Panc1 (cell line): ENCODE results near the gene SLC2A6. TPM values are rescaled to one million over a fixed set of nuclear protein-coding genes. Genes with fewer than 3 reads are reported as not detected.

Experiments
- ATAC-seq: fragments of 200-7000 bp; cut with Tn5 transposase; 2 replicates; pipeline ENCODE4 v1.9.1; 2020; ENCODE audit warnings: mild to moderate bottlenecking, moderate library complexity
- BruUV-seq: library from RNA; stranded (reverse); fragments of 400-500 nt; replicated peaks from 2 replicates; lab custom pipeline; 2021; lab: Mats Ljungman, UMichigan
- CTCF ChIA-PET: fragments of 300-600 bp; sonication (Branson Sonifier 250); formaldehyde crosslinking; loops from one replicate; lab custom pipeline; 2022; ENCODE audit warnings: antibody characterized with exemption; lab: Charles Lee
- POLR2A ChIA-PET: fragments of 300-600 bp; sonication (Branson Sonifier 250); formaldehyde crosslinking; loops from one replicate; lab custom pipeline; 2022; ENCODE audit warnings: antibody characterized with exemption; lab: Charles Lee
- DNase-seq: peaks from one replicate; pipeline ENCODE4 v3.0.0-alpha.2; 2010; ENCODE audit warnings: low read depth, low spot score
- H3K27ac ChIP-seq: 2 replicates; pipeline ENCODE4 v1.5.1; 2011; ENCODE audit warnings: mild to moderate bottlenecking, low read length, inconsistent platforms
- H3K27me3 ChIP-seq: fragments of 200-500 bp; sonication (Bioruptor generic); 2 replicates; pipeline ENCODE4 v1.6.0; 2014; ENCODE audit warnings: low read length, inconsistent platforms; ENCODE audit not compliant: control insufficient read depth, insufficient read depth
- H3K36me3 ChIP-seq: fragments of 200-500 bp; sonication (Bioruptor generic); 2 replicates; pipeline ENCODE4 v1.5.1; 2014; ENCODE audit warnings: inconsistent platforms, mild to moderate bottlenecking, low read length, moderate library complexity; ENCODE audit not compliant: control insufficient read depth, insufficient read depth
- H3K4me1 ChIP-seq: 2 replicates; pipeline ENCODE4 v1.5.1; 2011; ENCODE audit warnings: inconsistent platforms, mild to moderate bottlenecking, low read length, moderate library complexity; ENCODE audit not compliant: control insufficient read depth, insufficient read depth
- H3K4me3 ChIP-seq, 2 experiments: 2 replicates each; pipeline ENCODE4 v1.5.1; 2011 to 2012; ENCODE audit warnings: low read depth in 2 of 2, low read length in 2 of 2, mild to moderate bottlenecking in 2 of 2, inconsistent platforms in 1 of 2, moderate library complexity in 1 of 2
- H3K9me3 ChIP-seq: fragments of 200-500 bp; sonication (Bioruptor generic); 2 replicates; pipeline ENCODE4 v1.5.1; 2014; ENCODE audit warnings: low read depth, mild to moderate bottlenecking, inconsistent platforms, low read length, moderate library complexity; ENCODE audit not compliant: control insufficient read depth, insufficient read depth
- CTCF ChIP-seq: fragments of 450-650 bp; IDR thresholded peaks from 2 replicates; pipeline ENCODE4 v1.5.1; 2017; ENCODE audit warnings: mild to moderate bottlenecking
- POLR2AphosphoS5 ChIP-seq: IDR thresholded peaks from 2 replicates; pipeline ENCODE4 v1.6.1; 2012; ENCODE audit warnings: mild to moderate bottlenecking, low read depth, low read length, moderate library complexity
- SIN3A ChIP-seq: IDR thresholded peaks from 2 replicates; pipeline ENCODE4 v1.6.1; 2012; ENCODE audit warnings: low read depth, mild to moderate bottlenecking, low read length, moderate library complexity, borderline replicate concordance; ENCODE audit not compliant: insufficient read depth
- TCF7L2 ChIP-seq: IDR thresholded peaks from 2 replicates; pipeline ENCODE4 v1.6.1; 2011; ENCODE audit warnings: mild to moderate bottlenecking, low read depth, low read length, inconsistent platforms
- in situ Hi-C: cut with HindIII; loops from 2 replicates; pipeline ENCODE4 v1.10.0; 2016; ENCODE audit warnings: low sequenced_read_pairs, low pct_unique_long_range_greater_than_20kb
- intact Hi-C: fragments of 100-400 bp; cut with micrococcal nuclease; formaldehyde crosslinking; loops from one replicate; pipeline ENCODE4 v1.10.0; 2022; ENCODE audit not compliant: unreplicated experiment
- total RNA-seq: library from RNA; stranded (reverse); gene quantifications from one replicate; pipeline ENCODE4 v1.2.1, GENCODE V29; 2021; ENCODE audit not compliant: unreplicated experiment
- TF ChIP-seq, protein P1 (sequence below), 2 experiments: IDR thresholded peaks; 2 replicates each; pipeline ENCODE4 v1.6.1; 2011 to 2012; ENCODE audit warnings: low read depth in 2 of 2, control low read depth in 1 of 2, low read length in 1 of 2, mild to moderate bottlenecking in 1 of 2, moderate library complexity in 1 of 2; ENCODE audit not compliant: insufficient read depth in 1 of 2

SLC2A6 gene
- total RNA-seq, 1 experiment from 2014 or later = 48.2 TPM

GRCh38 chr9:133484671-133485437, 6.0 kb upstream of the SLC2A6 start:
- ATAC-seq (no peak), DNase-seq (no peak)
- ChIA-PET CTCF (interaction anchor here (0.6 to 0.7 kb wide), 4 partner anchors 8 to 25 kb away, joined by 3 to 8 read pairs (median 6); no protein-coding TSS in a partner anchor), POLR2A (no interaction called here)
- no peaks in the 10 kb centered on the region for H3K9me3 ChIP-seq
- no peaks in the 10 kb centered on the region for H3K27me3 ChIP-seq
- intact Hi-C loops (loop anchor here (10.0 kb wide), 1 partner anchor 130 kb away; the partner anchor contains the start of genes SURF1 and SURF2), in situ Hi-C loops (no loop called here)
- H3K4me1 ChIP-seq = peaks cover 2% of the 10 kb centered on the region; the same call in 1 of the 2 replicates
- H3K4me3 ChIP-seq = no peak overlapping the region
- H3K36me3 ChIP-seq = no peaks in the 10 kb centered on the region
- TF ChIP-seq TCF7L2 (no peak), POLR2AphosphoS5 (no peak), SIN3A (no peak), CTCF (no peak)
- TF ChIP-seq, protein P1, sequence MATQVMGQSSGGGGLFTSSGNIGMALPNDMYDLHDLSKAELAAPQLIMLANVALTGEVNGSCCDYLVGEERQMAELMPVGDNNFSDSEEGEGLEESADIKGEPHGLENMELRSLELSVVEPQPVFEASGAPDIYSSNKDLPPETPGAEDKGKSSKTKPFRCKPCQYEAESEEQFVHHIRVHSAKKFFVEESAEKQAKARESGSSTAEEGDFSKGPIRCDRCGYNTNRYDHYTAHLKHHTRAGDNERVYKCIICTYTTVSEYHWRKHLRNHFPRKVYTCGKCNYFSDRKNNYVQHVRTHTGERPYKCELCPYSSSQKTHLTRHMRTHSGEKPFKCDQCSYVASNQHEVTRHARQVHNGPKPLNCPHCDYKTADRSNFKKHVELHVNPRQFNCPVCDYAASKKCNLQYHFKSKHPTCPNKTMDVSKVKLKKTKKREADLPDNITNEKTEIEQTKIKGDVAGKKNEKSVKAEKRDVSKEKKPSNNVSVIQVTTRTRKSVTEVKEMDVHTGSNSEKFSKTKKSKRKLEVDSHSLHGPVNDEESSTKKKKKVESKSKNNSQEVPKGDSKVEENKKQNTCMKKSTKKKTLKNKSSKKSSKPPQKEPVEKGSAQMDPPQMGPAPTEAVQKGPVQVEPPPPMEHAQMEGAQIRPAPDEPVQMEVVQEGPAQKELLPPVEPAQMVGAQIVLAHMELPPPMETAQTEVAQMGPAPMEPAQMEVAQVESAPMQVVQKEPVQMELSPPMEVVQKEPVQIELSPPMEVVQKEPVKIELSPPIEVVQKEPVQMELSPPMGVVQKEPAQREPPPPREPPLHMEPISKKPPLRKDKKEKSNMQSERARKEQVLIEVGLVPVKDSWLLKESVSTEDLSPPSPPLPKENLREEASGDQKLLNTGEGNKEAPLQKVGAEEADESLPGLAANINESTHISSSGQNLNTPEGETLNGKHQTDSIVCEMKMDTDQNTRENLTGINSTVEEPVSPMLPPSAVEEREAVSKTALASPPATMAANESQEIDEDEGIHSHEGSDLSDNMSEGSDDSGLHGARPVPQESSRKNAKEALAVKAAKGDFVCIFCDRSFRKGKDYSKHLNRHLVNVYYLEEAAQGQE (IDR thresholded peaks at IDR 0.05; ENCODE audit: insufficient read depth in 1 of 2, low read depth in 2 of 2, low read length in 1 of 2) = no peak
- no peak overlapping the region for H3K27ac ChIP-seq
- BruUV-seq = no TSS peak

DNA sequence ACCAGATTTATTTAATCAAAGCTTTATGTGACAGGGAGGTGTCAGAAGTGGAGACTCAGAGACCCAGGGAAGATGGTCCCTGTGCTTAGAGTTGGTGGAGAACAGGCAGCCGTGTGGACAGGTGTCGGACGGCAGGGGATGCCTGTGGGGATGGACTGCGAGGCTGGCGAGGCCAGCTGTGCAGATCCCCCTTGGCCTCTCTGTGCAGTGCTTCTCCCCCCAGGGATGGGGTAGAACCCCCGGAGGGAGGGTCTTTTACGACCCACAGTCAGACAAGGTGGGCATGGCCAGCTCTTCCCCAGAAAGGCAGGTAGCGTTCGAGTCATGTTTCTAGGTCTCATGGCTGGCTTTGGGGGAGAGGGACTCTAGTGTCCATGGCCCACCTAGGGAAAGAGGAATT, 4.7 kb upstream of the SLC2A6 start:
- TF ChIP-seq TCF7L2 (no peak), SIN3A (no peak)
- CTCF ChIA-PET = no interaction called here
- no peak overlapping the region for H3K27ac ChIP-seq
- no peaks in the 10 kb centered on the region for H3K9me3 ChIP-seq
- peaks cover 2% of the 10 kb centered on the region; the same call in 1 of the 2 replicates for H3K4me1 ChIP-seq
- H3K4me3 ChIP-seq = no peak overlapping the region
- POLR2A ChIA-PET = no interaction called here
- DNase-seq (no peak), ATAC-seq (no peak)
- H3K36me3 ChIP-seq = no peaks in the 10 kb centered on the region; the same call in 1 of the 2 replicates
- no peaks in the 10 kb centered on the region for H3K27me3 ChIP-seq
- intact Hi-C loops (loop anchor here (10.0 kb wide), 1 partner anchor 129 kb away; the partner anchor contains the start of genes SURF1 and SURF2), in situ Hi-C loops (no loop called here)
- BruUV-seq = no TSS peak
